OCI-LY3 (cell line): Measurements from ENCODE around the gene MAGEB6B.
"Not testable (repeated sequence)": the region's sequence is repeated elsewhere in the genome, so short reads cannot be mapped to it uniquely, and the experiment has no call there.

ENCODE experiments used
- H2AFZ ChIP-seq: fragments of 200-600, 300-600 bp; shearing (Covaris generic); 2 replicates; pipeline ENCODE4 v1.6.0; 2014; ENCODE audit warnings: antibody characterized with exemption, low read depth, low read length
- H3K27ac ChIP-seq: fragments of 200-600, 300-600 bp; sonication (generic); 2 replicates; pipeline ENCODE4 v1.5.1; 2014; ENCODE audit warnings: mild to moderate bottlenecking, low read length, moderate library complexity, mixed read lengths
- H3K27me3 ChIP-seq: fragments of 200-600, 300-600 bp; sonication (generic); 2 replicates; pipeline ENCODE4 v1.6.1; 2014; ENCODE audit warnings: low read depth, low read length, mixed read lengths
- H3K36me3 ChIP-seq: fragments of 200-600, 300-600 bp; sonication (generic); replicated peaks from 2 replicates; pipeline ENCODE3; 2014; ENCODE audit warnings: low read depth, low read length, mixed read lengths
- H3K4me1 ChIP-seq: fragments of 300-600, 200-600 bp; sonication (generic); 2 replicates; pipeline ENCODE4 v1.6.1; 2014; ENCODE audit warnings: low read length, mixed read lengths
- H3K4me2 ChIP-seq: fragments of 200-600, 300-600 bp; sonication (generic); 2 replicates; pipeline ENCODE4 v1.6.1; 2014; ENCODE audit warnings: low read length, mixed read lengths
- H3K4me3 ChIP-seq: fragments of 300-600, 200-600 bp; sonication (generic); 2 replicates; pipeline ENCODE4 v1.5.1; 2014; ENCODE audit warnings: antibody characterized with exemption, mild to moderate bottlenecking, low read length, moderate library complexity
- H3K79me2 ChIP-seq: fragments of 300-600, 200-600 bp; shearing (Covaris generic); 2 replicates; pipeline ENCODE4 v1.6.1; 2014; ENCODE audit warnings: mild to moderate bottlenecking, low read length, mixed read lengths
- H3K9ac ChIP-seq: fragments of 300-600, 200-600 bp; shearing (Covaris generic); 2 replicates; pipeline ENCODE4 v1.6.0; 2014; ENCODE audit warnings: mild to moderate bottlenecking, low read length, moderate library complexity
- H3K9me3 ChIP-seq: fragments of 200-600, 300-600 bp; shearing (Covaris generic); 2 replicates; pipeline ENCODE4 v1.6.1; 2014; ENCODE audit warnings: low read length, mixed read lengths; ENCODE audit not compliant: insufficient read depth
- H4K20me1 ChIP-seq: fragments of 200-600, 300-600 bp; sonication (generic); 2 replicates; pipeline ENCODE4 v1.6.1; 2016; ENCODE audit warnings: low read length, mixed read lengths; ENCODE audit not compliant: insufficient read depth
- CTCF ChIP-seq: fragments of 200-600, 300-600 bp; sonication (generic); IDR thresholded peaks from 2 replicates; pipeline ENCODE4 v1.5.1; 2014; ENCODE audit warnings: antibody characterized with exemption, low read length, low read depth
- EZH2phosphoT487 ChIP-seq: fragments of 200-600 bp; shearing (Covaris generic); IDR thresholded peaks from 2 replicates; pipeline ENCODE4 v1.6.1; 2018; ENCODE audit warnings: antibody characterized with exemption, mixed run types, low read depth

Gene MAGEB6B

GRCh38 chrX:26203561-26203960, 43.2 kb downstream of the MAGEB6B start:
- no peaks in the 10 kb centered on the region for H3K79me2 ChIP-seq
- H3K4me2 ChIP-seq, result no peak overlapping the region
- no peaks in the 10 kb centered on the region for H3K9me3 ChIP-seq
- no peaks in the 10 kb centered on the region for H3K36me3 ChIP-seq
- H4K20me1 ChIP-seq, result no peaks in the 10 kb centered on the region
- H3K27ac ChIP-seq, result no peak overlapping the region
- H3K4me1 ChIP-seq, result no peaks in the 10 kb centered on the region
- H2AFZ ChIP-seq, result no peak overlapping the region
- H3K9ac ChIP-seq, result no peak overlapping the region
- no peak for TF ChIP-seq EZH2phosphoT487
- TF ChIP-seq CTCF, result no peak
- no peak overlapping the region for H3K4me3 ChIP-seq
- H3K27me3 ChIP-seq, result no peaks in the 10 kb centered on the region

GRCh38 chrX:26204717-26205116, 44.3 kb downstream of the MAGEB6B start:
- H3K9ac ChIP-seq, H3K27ac ChIP-seq, H4K20me1 ChIP-seq, H3K4me2 ChIP-seq, H3K4me3 ChIP-seq, H3K36me3 ChIP-seq, H3K27me3 ChIP-seq, H2AFZ ChIP-seq, H3K9me3 ChIP-seq, H3K79me2 ChIP-seq, H3K4me1 ChIP-seq: not testable (repeated sequence)

GRCh38 chrX:26208012-26208411, 47.6 kb downstream of the MAGEB6B start:
- Histone ChIP-seq H3K4me1 (no peaks in the 10 kb centered on the region), H3K27me3 (no peaks in the 10 kb centered on the region), H3K79me2 (no peaks in the 10 kb centered on the region), H3K27ac (no peak overlapping the region), H3K9me3 (no peaks in the 10 kb centered on the region), H3K9ac (no peak overlapping the region), H3K4me3 (no peak overlapping the region), H2AFZ (no peak overlapping the region), H3K4me2 (no peak overlapping the region), H3K36me3 (no peaks in the 10 kb centered on the region), H4K20me1 (no peaks in the 10 kb centered on the region)
- TF ChIP-seq CTCF, result no peak
- no peak for TF ChIP-seq EZH2phosphoT487
